ENCODE measurements around the gene AGAP1.

Gene AGAP1

GRCh38 chr2:235607546-235608199 is 113.8 kb downstream of the AGAP1 start:
- DNase-seq (ENCODE audit: low read depth, low spot score), result no peak

GRCh38 chr2:235608200-235608887 is 114.5 kb downstream of the AGAP1 start:
- DNase-seq (ENCODE audit: low read depth, low spot score), result no peak

- DNase-seq (ENCODE audit: low read depth, low spot score), result no peak
These were observed 115.5 kb downstream of the AGAP1 start for GRCh38 chr2:235609321-235609720.

GRCh38 chr2:235609746-235610145 is 115.9 kb downstream of the AGAP1 start:
- no peak for DNase-seq (ENCODE audit: low read depth, low spot score)

- no peak for DNase-seq (ENCODE audit: low read depth, low spot score)
These were observed 116.9 kb downstream of the AGAP1 start for GRCh38 chr2:235610696-235611257.

- DNase-seq (ENCODE audit: low read depth, low spot score), result no peak
These were observed 117.5 kb downstream of the AGAP1 start for GRCh38 chr2:235611349-235611748.

GRCh38 chr2:235611756-235612155 is 117.9 kb downstream of the AGAP1 start:
- DNase-seq (ENCODE audit: low read depth, low spot score), result no peak

- no peak for DNase-seq (ENCODE audit: low read depth, low spot score)
These were observed 118.5 kb downstream of the AGAP1 start for GRCh38 chr2:235612181-235612950.

GRCh38 chr2:235613649-235614048 is 119.8 kb downstream of the AGAP1 start:
- no peak for DNase-seq (ENCODE audit: low read depth, low spot score)

GRCh38 chr2:235614176-235614860 is 120.5 kb downstream of the AGAP1 start:
- no peak for DNase-seq (ENCODE audit: low read depth, low spot score)

- no peak for DNase-seq (ENCODE audit: low read depth, low spot score)
These were observed 121.3 kb downstream of the AGAP1 start for GRCh38 chr2:235614900-235615712.

GRCh38 chr2:235616885-235617284 is 123.0 kb downstream of the AGAP1 start:
- DNase-seq (ENCODE audit: low read depth, low spot score), result no peak

GRCh38 chr2:235618039-235618438 is 124.2 kb downstream of the AGAP1 start:
- DNase-seq (ENCODE audit: low read depth, low spot score), result no peak

- no peak for DNase-seq (ENCODE audit: low read depth, low spot score)
These were observed 125.7 kb downstream of the AGAP1 start for GRCh38 chr2:235619544-235619943.

GRCh38 chr2:235621736-235622135 is 127.9 kb downstream of the AGAP1 start:
- DNase-seq (ENCODE audit: low read depth, low spot score), result no peak

- DNase-seq (ENCODE audit: low read depth, low spot score), result no peak
These were observed 129.3 kb downstream of the AGAP1 start for GRCh38 chr2:235623111-235623510.

GRCh38 chr2:235623752-235624151 is 129.9 kb downstream of the AGAP1 start:
- no peak for DNase-seq (ENCODE audit: low read depth, low spot score)

- no peak for DNase-seq (ENCODE audit: low read depth, low spot score)
These were observed 132.8 kb downstream of the AGAP1 start for GRCh38 chr2:235626658-235627057.

GRCh38 chr2:235627682-235628081 is 133.8 kb downstream of the AGAP1 start:
- no peak for DNase-seq (ENCODE audit: low read depth, low spot score)

- no peak for DNase-seq (ENCODE audit: low read depth, low spot score)
These were observed 137.0 kb downstream of the AGAP1 start for GRCh38 chr2:235630718-235631296.
